H1 (cell line): Measurements from ENCODE around the gene ADAMTS17. TPM values are rescaled to one million over a fixed set of nuclear protein-coding genes. Genes with fewer than 3 reads are reported as not detected.

ENCODE experiments used
- CTCF ChIA-PET: fragments of 300-600 bp; sonication (Branson Sonifier 250); formaldehyde crosslinking; loops from one replicate; lab custom pipeline; 2021; ENCODE audit not compliant: partially characterized antibody; lab: Charles Lee
- POLR2A ChIA-PET: fragments of 300-600 bp; sonication (Branson Sonifier 250); formaldehyde crosslinking; loops from one replicate; lab custom pipeline; 2021; ENCODE audit warnings: inconsistent platforms; ENCODE audit not compliant: partially characterized antibody; lab: Charles Lee
- DNase-seq, 2 experiments: peaks; one replicate each; pipeline versions ENCODE4 v3.0.0 to v3.0.0-alpha.2; 2010 to 2022; ENCODE audit warnings: low spot score in 2 of 2, low read depth in 1 of 2, mixed read lengths in 1 of 2
- FAIRE-seq: peaks from 2 replicates; lab custom pipeline; 2011; peaks lifted over from hg19 to GRCh38; lab: Jason Lieb, UNC
- H2AFZ ChIP-seq: 2 replicates; pipeline ENCODE4 v1.8.1; 2012; ENCODE audit warnings: low read length, inconsistent platforms
- H2AK5ac ChIP-seq: 2 replicates; pipeline ENCODE4 v1.6.1; 2013; ENCODE audit warnings: low read depth, low read length
- H2BK120ac ChIP-seq: replicated peaks from 2 replicates; pipeline ENCODE3; 2013; ENCODE audit warnings: low read depth, low read length, inconsistent platforms
- H2BK12ac ChIP-seq: 2 replicates; pipeline ENCODE4 v1.6.1; 2013; ENCODE audit warnings: low read depth, low read length
- H2BK15ac ChIP-seq: 2 replicates; pipeline ENCODE4 v1.6.1; 2013; ENCODE audit warnings: low read length
- H2BK20ac ChIP-seq: 2 replicates; pipeline ENCODE4 v1.6.1; 2013; ENCODE audit warnings: low read length
- H2BK5ac ChIP-seq: 2 replicates; pipeline ENCODE4 v1.6.1; 2013; ENCODE audit warnings: low read depth, low read length
- H3K14ac ChIP-seq: 2 replicates; pipeline ENCODE4 v1.6.1; 2013; ENCODE audit warnings: inconsistent platforms; ENCODE audit not compliant: insufficient read length
- H3K18ac ChIP-seq: 2 replicates; pipeline ENCODE4 v1.6.1; 2013; ENCODE audit warnings: low read length; ENCODE audit errors: extremely low read depth
- H3K23ac ChIP-seq: 2 replicates; pipeline ENCODE4 v1.6.1; 2013; ENCODE audit warnings: inconsistent platforms; ENCODE audit not compliant: insufficient read length
- H3K23me2 ChIP-seq: 2 replicates; pipeline ENCODE4 v1.6.1; 2013; ENCODE audit warnings: low read depth, low read length
- H3K27ac ChIP-seq: 2 replicates; pipeline ENCODE4 v1.6.1; 2011; ENCODE audit warnings: low read depth, low read length, inconsistent platforms
- H3K27me3 ChIP-seq, 4 experiments: replicated peaks in 1 of 4; 1 replicate in 1 of 4; 2 replicates in 3 of 4; pipeline versions ENCODE4 v1.6.1 to v1.8.1; 2011 to 2013; ENCODE audit warnings: low read length in 3 of 4, mild to moderate bottlenecking in 3 of 4, inconsistent platforms in 2 of 4, mixed read lengths in 2 of 4, moderate library complexity in 1 of 4; ENCODE audit not compliant: control insufficient read depth in 3 of 4, insufficient read depth in 3 of 4; ENCODE audit errors: extremely low read depth in 1 of 4
- H3K36me3 ChIP-seq, 4 experiments: 2 replicates each; pipeline versions ENCODE4 v1.6.1 to v1.8.1; 2011 to 2013; ENCODE audit warnings: mild to moderate bottlenecking in 4 of 4, low read length in 3 of 4, moderate library complexity in 2 of 4, control low read depth in 1 of 4, inconsistent platforms in 1 of 4; ENCODE audit not compliant: insufficient read depth in 4 of 4, control insufficient read depth in 2 of 4
- H3K4ac ChIP-seq: replicated peaks from 2 replicates; pipeline ENCODE3; 2013; ENCODE audit warnings: low read length, low read depth, mixed read lengths, inconsistent platforms; ENCODE audit not compliant: insufficient read length
- H3K4me1 ChIP-seq, 4 experiments: replicated peaks in 1 of 4; 1 replicate in 1 of 4; 2 replicates in 3 of 4; pipeline versions ENCODE4 v1.6.1 to v1.8.1; 2011 to 2013; ENCODE audit warnings: low read length in 3 of 4, inconsistent platforms in 2 of 4, mixed read lengths in 1 of 4; ENCODE audit not compliant: insufficient read depth in 4 of 4, control insufficient read depth in 3 of 4
- H3K4me2 ChIP-seq, 2 experiments: 2 replicates each; pipeline versions ENCODE4 v1.6.1 to v1.8.1; 2011 to 2013; ENCODE audit warnings: low read depth in 2 of 2, low read length in 2 of 2, control low read depth in 1 of 2, inconsistent platforms in 1 of 2, mild to moderate bottlenecking in 1 of 2; ENCODE audit not compliant: insufficient read depth in 1 of 2
- H3K4me3 ChIP-seq, 4 experiments: fragments of 200-600, 300-600 bp in 1 of 4; sonication (generic), shearing (Covaris generic), sonication (Bioruptor Twin) in 1 of 4; 2 replicates each; pipeline versions ENCODE4 v1.5.1 to v1.8.1; 2011 to 2016; ENCODE audit warnings: low read length in 4 of 4, low read depth in 3 of 4, control low read depth in 2 of 4, inconsistent platforms in 2 of 4, mild to moderate bottlenecking in 2 of 4, mixed read lengths in 1 of 4, moderate library complexity in 1 of 4; ENCODE audit not compliant: insufficient read depth in 2 of 4; ENCODE audit errors: extremely low read depth in 1 of 4
- H3K56ac ChIP-seq: replicated peaks from 2 replicates; pipeline ENCODE3; 2013; ENCODE audit warnings: low read depth, mild to moderate bottlenecking, mixed read lengths, low read length, inconsistent platforms; ENCODE audit not compliant: insufficient read length
- H3K79me1 ChIP-seq: 2 replicates; pipeline ENCODE4 v1.6.1; 2013; ENCODE audit warnings: low read depth, low read length, control low read depth
- H3K79me2 ChIP-seq, 2 experiments: 2 replicates each; pipeline versions ENCODE4 v1.6.1 to v1.8.1; 2012 to 2013; ENCODE audit warnings: low read length in 2 of 2, mild to moderate bottlenecking in 2 of 2, inconsistent platforms in 1 of 2; ENCODE audit not compliant: insufficient read depth in 2 of 2, control insufficient read depth in 1 of 2
- H3K9ac ChIP-seq, 4 experiments: replicated peaks in 1 of 4; 1 replicate in 1 of 4; 2 replicates in 3 of 4; pipeline versions ENCODE4 v1.6.1 to v1.8.1; 2011 to 2013; ENCODE audit warnings: low read depth in 3 of 4, low read length in 3 of 4, control low read depth in 2 of 4, mild to moderate bottlenecking in 2 of 4, moderate library complexity in 2 of 4, inconsistent platforms in 1 of 4; ENCODE audit errors: extremely low read depth in 1 of 4
- H3K9me3 ChIP-seq, 2 experiments: 2 replicates each; pipeline versions ENCODE4 v1.6.1 to v1.8.1; 2012 to 2013; ENCODE audit warnings: mild to moderate bottlenecking in 2 of 2, moderate library complexity in 2 of 2, control low read depth in 1 of 2, inconsistent platforms in 1 of 2, low read depth in 1 of 2, low read length in 1 of 2, mixed read lengths in 1 of 2; ENCODE audit not compliant: insufficient read depth in 2 of 2
- H4K20me1 ChIP-seq, 2 experiments: replicated peaks in 1 of 2; 2 replicates each; pipeline versions ENCODE3 to v1.8.1; 2011 to 2013; ENCODE audit warnings: inconsistent platforms in 2 of 2, low read length in 2 of 2, mild to moderate bottlenecking in 1 of 2; ENCODE audit not compliant: insufficient read depth in 2 of 2, control insufficient read depth in 1 of 2
- H4K5ac ChIP-seq: 2 replicates; pipeline ENCODE4 v1.6.1; 2013; ENCODE audit warnings: low read length, low read depth, mixed read lengths, inconsistent platforms; ENCODE audit not compliant: insufficient read length
- H4K8ac ChIP-seq: 2 replicates; pipeline ENCODE4 v1.8.0; 2013; ENCODE audit warnings: mild to moderate bottlenecking, moderate library complexity, low read length, inconsistent platforms; ENCODE audit not compliant: insufficient read depth; ENCODE audit errors: extremely low read depth
- H4K91ac ChIP-seq: replicated peaks from 2 replicates; pipeline ENCODE3; 2013; ENCODE audit warnings: low read length, mixed read lengths, inconsistent platforms; ENCODE audit not compliant: insufficient read length
- WGBS, 2 experiments: shearing (Covaris generic) in 1 of 2; methylation state at CpG; one replicate each; pipeline versions ENCODE4 v1.1.6 to v1.1.7; 2013 to 2015; ENCODE audit warnings: low lambda C conversion rate in 2 of 2, mixed read lengths in 2 of 2, inconsistent platforms in 1 of 2, low coverage in 1 of 2, missing lambda C conversion rate in 1 of 2; ENCODE audit not compliant: insufficient replicate concordance in 2 of 2, insufficient coverage in 1 of 2, insufficient read length in 1 of 2; ENCODE audit errors: extremely low coverage in 1 of 2, missing lambda C conversion rate in 1 of 2; 5-methylcytosine and 5-hydroxymethylcytosine counted together
- polyA plus RNA-seq, 7 experiments: library from polyadenylated mRNA; depleted of rRNA in 3 of 7; stranded (reverse) in 5 of 7; unstranded in 2 of 7; fragments of >200 nt in 5 of 7; fragments of 200-250 nt in 2 of 7; gene quantifications; 1 replicate in 5 of 7; 2 replicates in 1 of 7; 4 replicates in 1 of 7; pipeline versions ENCODE4 v1.2.1 to v1.2.3, GENCODE V29; 2011 to 2013; ENCODE audit warnings: missing spikeins in 2 of 7, mixed read lengths in 2 of 7
- total RNA-seq: library from RNA; stranded (reverse); fragmentation: NEBNext Ultra II Directional; extraction: Animal tissue kit (Norgen Biotek cat#: 25700); gene quantifications from 2 replicates; pipeline ENCODE4 v1.2.1, GENCODE V29; 2021

The ADAMTS17 gene
- total and polyA plus RNA-seq, 2 of the 8 experiments (the other 6 are each of a cell fraction or from before 2014, with no cell fraction given), result 0.51 to 1.7 TPM

DNA sequence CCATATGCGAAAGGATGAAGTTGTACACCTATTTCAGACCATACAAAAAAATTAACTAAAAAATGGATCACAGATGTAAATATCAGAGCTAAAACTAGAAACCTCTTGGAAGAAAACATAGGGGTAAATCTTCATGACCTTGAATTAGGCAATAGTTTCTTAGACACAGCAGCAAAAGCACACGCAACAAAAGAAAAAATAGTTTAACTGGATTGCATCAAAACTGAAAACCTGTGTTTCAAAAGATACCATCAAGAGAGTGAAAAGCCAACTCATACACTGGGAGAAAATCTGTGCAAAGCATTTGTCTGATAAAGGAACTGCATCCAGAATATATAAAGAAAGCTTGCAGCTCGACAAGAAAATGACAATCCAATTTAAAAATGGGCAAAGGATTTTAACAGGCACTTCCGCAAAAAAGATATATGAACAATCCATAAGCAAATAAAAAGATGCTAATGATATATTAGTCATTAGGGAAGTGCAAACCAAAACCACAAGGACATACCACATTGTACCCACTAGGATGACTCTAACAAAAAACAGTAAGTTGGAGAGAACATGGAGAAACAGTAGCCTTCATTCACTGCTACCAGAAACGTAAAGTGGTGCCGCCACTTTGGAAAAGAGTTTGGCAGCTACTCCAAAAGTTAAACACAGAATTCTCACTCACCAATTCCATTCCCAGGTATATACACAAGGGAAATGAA is 263.1 kb downstream of the ADAMTS17 start:
- H3K56ac ChIP-seq, result no peak overlapping the region
- no peaks in the 10 kb centered on the region for H3K79me2 ChIP-seq
- no peak overlapping the region for H2BK5ac ChIP-seq
- H2BK12ac ChIP-seq, result no peak overlapping the region
- H3K18ac ChIP-seq, result no peak overlapping the region
- ChIA-PET CTCF (interaction anchor here (1.2 to 1.3 kb wide), 2 partner anchors 15 to 32 kb away, joined by 3 read pairs; no protein-coding TSS in a partner anchor), POLR2A (no interaction called here)
- no peak overlapping the region for H2BK15ac ChIP-seq
- no peak overlapping the region for H3K4me3 ChIP-seq
- no peak overlapping the region for H3K4me2 ChIP-seq
- no peak overlapping the region for H2AFZ ChIP-seq
- no peaks in the 10 kb centered on the region for H3K4me1 ChIP-seq
- WGBS, 2 experiments, result 72% methylated on average over 6 of the region's 6 CpGs; no CpG with 5 or more reads in 1 of the 2 experiments
- H2BK20ac ChIP-seq, result no peak overlapping the region
- H4K8ac ChIP-seq, result no peak overlapping the region
- no peak overlapping the region for H2AK5ac ChIP-seq
- no peaks in the 10 kb centered on the region for H3K27me3 ChIP-seq
- no peak overlapping the region for H4K5ac ChIP-seq
- H3K23me2 ChIP-seq, result no peaks in the 10 kb centered on the region
- no peaks in the 10 kb centered on the region for H4K20me1 ChIP-seq
- no peaks in the 10 kb centered on the region for H3K9me3 ChIP-seq
- H3K14ac ChIP-seq, result no peak overlapping the region
- FAIRE-seq (no peak), DNase-seq (no peak)
- H3K23ac ChIP-seq, result no peak overlapping the region
- H3K27ac ChIP-seq, result no peak overlapping the region
- no peak overlapping the region for H4K91ac ChIP-seq
- no peaks in the 10 kb centered on the region for H3K36me3 ChIP-seq
- no peak overlapping the region for H3K9ac ChIP-seq
- no peaks in the 10 kb centered on the region for H3K79me1 ChIP-seq
- H3K4ac ChIP-seq, result no peak overlapping the region
- no peak overlapping the region for H2BK120ac ChIP-seq
